Left ventricle myocardium inferior (tissue), 1 donor: Measurements from ENCODE around the gene KCNJ10. TPM values are rescaled to one million over a fixed set of nuclear protein-coding genes. Genes with fewer than 3 reads are reported as not detected.
A peak's percentile ranks its signal among the peaks of the same experiment; 100 is the strongest.

ENCODE experiments used
- DNase-seq: peaks from one replicate; pipeline ENCODE4 v3.0.0-alpha.2; 2020
- H3K27ac ChIP-seq: fragments of 200-600 bp; replicated peaks from 2 replicates; pipeline ENCODE4 v1.8.0; 2021
- H3K27me3 ChIP-seq: fragments of 200-600 bp; 2 replicates; pipeline ENCODE4 v1.8.0; 2021; ENCODE audit warnings: low read depth
- H3K36me3 ChIP-seq: fragments of 200-600 bp; 2 replicates; pipeline ENCODE4 v1.8.0; 2021
- H3K4me1 ChIP-seq: fragments of 200-600 bp; 2 replicates; pipeline ENCODE4 v1.8.0; 2021
- H3K4me3 ChIP-seq: fragments of 200-600 bp; 2 replicates; pipeline ENCODE4 v1.8.0; 2021; ENCODE audit warnings: mild to moderate bottlenecking, moderate library complexity
- H3K9me3 ChIP-seq: fragments of 200-600 bp; replicated peaks from 2 replicates; pipeline ENCODE4 v1.8.0; 2021
- CTCF ChIP-seq: fragments of 200-600 bp; IDR thresholded peaks from 2 replicates; pipeline ENCODE4 v1.8.0; 2021; ENCODE audit warnings: antibody characterized with exemption, mild to moderate bottlenecking, borderline replicate concordance
- intact Hi-C: fragments of 100-400 bp; cut with micrococcal nuclease; formaldehyde crosslinking; loops from one replicate; pipeline ENCODE4 v1.11.0; 2022
- total RNA-seq: library from RNA; stranded (reverse); fragmentation: NEBNext Ultra II Directional; extraction: Animal tissue kit (Norgen Biotek cat#: 25700); gene quantifications from one replicate; pipeline ENCODE4 v1.2.1, GENCODE V29; 2021
- donor health status: DM: no; HTN: yes; CAD: no; lungs with severe emphysema.

Gene KCNJ10
- total RNA-seq, 1 donor from 2014 or later: not detected

DNA sequence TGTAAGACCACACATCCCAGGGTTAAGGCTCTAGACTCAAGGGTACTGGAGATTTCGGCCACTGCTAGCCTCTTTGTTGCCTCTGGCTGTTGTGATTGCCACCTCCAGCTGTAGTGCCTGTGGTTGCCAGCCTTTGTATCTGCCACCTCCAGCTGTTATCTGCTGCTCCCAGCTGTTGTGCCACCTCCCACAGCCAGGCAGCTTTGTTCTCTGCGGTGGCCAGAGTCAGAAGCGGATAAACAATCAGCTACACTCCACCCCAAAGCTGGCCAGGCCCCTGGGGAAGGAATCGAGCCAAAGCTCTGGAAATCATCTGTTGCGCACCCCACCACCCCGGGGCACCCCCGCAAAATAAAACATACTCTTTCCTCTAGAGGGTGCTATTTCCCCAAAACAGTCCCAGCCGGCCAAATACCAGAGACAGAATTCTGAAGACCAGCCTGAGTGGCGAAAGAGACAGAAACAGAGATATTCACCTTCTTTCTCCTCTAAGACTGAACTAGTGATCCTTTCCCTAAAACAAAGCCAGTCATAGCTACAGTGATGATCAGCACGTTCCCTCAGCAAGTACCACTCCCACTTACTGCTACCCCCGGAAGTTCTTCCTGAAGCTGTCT is 23.4 kb downstream of the KCNJ10 start:
- Histone ChIP-seq H3K27me3 (peaks cover 7% of the 10 kb centered on the region), H3K4me1 (peaks cover 15% of the 10 kb centered on the region), H3K27ac (no peak overlapping the region), H3K4me3 (peak overlapping the region; percentile 26), H3K9me3 (no peaks in the 10 kb centered on the region), H3K36me3 (no peaks in the 10 kb centered on the region)
- DNase-seq: peak; percentile 40
- peak; percentile 69 for TF ChIP-seq CTCF
- intact Hi-C loops: no loop called here

DNA sequence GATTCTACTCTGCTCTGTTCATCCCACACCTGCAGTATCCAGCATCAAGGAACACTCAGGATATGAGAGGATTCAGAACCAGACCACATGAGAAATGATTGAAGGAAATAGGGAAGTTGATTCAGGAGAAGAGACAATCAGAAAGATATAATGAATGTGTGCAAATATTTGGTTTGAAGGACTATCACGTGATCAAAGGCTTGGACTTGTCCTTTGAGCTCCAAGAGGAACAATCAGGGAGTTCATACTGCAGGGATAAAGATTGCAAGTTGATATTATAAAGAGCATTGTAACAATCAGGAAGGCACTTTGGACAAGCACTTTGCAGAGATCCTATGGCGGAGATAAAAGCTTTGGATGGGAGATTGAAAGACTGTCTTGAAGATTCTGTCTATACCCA is 24.3 kb downstream of the KCNJ10 start:
- no peak overlapping the region for H3K4me3 ChIP-seq

DNA sequence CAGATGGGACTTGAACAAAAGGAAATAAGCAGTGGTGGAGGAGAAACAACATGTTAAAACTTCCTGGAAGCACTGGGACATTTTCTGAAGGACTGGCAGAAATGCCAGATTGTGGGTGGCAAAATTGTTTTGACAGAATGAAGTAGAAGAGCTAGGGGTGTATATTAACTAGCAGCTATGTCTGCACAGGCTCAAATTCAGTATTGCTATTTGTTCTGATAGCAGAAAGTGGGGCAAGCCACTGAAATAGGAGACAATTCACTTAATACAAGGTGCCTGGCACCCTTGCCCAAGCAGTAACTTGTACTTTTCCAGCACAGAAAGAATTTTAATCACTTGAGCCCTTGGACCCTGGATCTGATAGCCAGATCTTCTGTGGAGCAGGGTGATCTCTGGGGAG is 26.4 kb downstream of the KCNJ10 start:
- peaks cover 15% of the 10 kb centered on the region for H3K4me1 ChIP-seq
- TF ChIP-seq CTCF: no peak
- H3K27ac ChIP-seq: no peak overlapping the region
- DNase-seq: no peak
- no peaks in the 10 kb centered on the region for H3K9me3 ChIP-seq
- H3K4me3 ChIP-seq: no peak overlapping the region
- intact Hi-C loops: no loop called here
- H3K27me3 ChIP-seq: peaks cover 3% of the 10 kb centered on the region
- H3K36me3 ChIP-seq: no peaks in the 10 kb centered on the region

More for the DNA sequence above, 24.3 kb downstream of the KCNJ10 start:
- Histone ChIP-seq H3K9me3 (no peaks in the 10 kb centered on the region), H3K27ac (no peak overlapping the region), H3K36me3 (no peaks in the 10 kb centered on the region), H3K4me1 (peaks cover 15% of the 10 kb centered on the region), H3K27me3 (peaks cover 3% of the 10 kb centered on the region)
- DNase-seq: no peak
- TF ChIP-seq CTCF: no peak
- intact Hi-C loops: no loop called here

DNA sequence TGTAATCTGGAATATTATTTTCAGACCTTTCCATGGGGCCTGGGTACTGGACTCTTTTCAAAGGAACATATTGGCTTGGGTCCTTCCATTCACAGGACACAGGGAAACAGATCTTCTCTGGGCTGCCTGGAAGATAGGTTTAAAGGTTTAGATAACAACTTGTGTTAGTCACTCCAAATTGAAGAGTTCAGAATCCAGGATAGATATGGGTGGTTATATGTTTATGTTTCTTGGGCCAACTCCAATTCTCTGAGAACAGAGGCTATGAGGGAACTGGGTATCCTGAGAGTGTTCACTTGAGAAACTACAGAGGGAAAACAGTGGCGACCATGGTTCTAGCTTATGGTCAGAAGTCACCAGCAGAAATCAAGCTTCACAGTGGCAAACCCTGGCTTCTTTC is 29.5 kb downstream of the KCNJ10 start:
- H3K4me3 ChIP-seq: no peak overlapping the region
- H3K27ac ChIP-seq: no peak overlapping the region
- DNase-seq: no peak
- H3K4me1 ChIP-seq: no peaks in the 10 kb centered on the region
- no peak for TF ChIP-seq CTCF
- H3K27me3 ChIP-seq: peaks cover 3% of the 10 kb centered on the region
- intact Hi-C loops: no loop called here
- no peaks in the 10 kb centered on the region for H3K36me3 ChIP-seq
- H3K9me3 ChIP-seq: no peaks in the 10 kb centered on the region

GRCh38 chr1:160032165-160032820 is 37.7 kb downstream of the KCNJ10 start:
- TF ChIP-seq CTCF: no peak
- H3K4me1 ChIP-seq: peaks cover 44% of the 10 kb centered on the region
- H3K27ac ChIP-seq: peak overlapping the region; percentile 81
- DNase-seq: no peak
- no peaks in the 10 kb centered on the region for H3K9me3 ChIP-seq
- no peaks in the 10 kb centered on the region for H3K27me3 ChIP-seq
- no peaks in the 10 kb centered on the region for H3K36me3 ChIP-seq
- intact Hi-C loops: no loop called here
- H3K4me3 ChIP-seq: peak overlapping the region; percentile 92
